ENCODE data around the gene TSHR. TPM values are rescaled to one million over a fixed set of nuclear protein-coding genes. Genes with fewer than 3 reads are reported as not detected.
"Not testable (repeated sequence)": the region's sequence is repeated elsewhere in the genome, so short reads cannot be mapped to it uniquely, and the experiment has no call there.

The TSHR gene
- polyA plus RNA-seq, 1 donor = 0.65 TPM

DNA sequence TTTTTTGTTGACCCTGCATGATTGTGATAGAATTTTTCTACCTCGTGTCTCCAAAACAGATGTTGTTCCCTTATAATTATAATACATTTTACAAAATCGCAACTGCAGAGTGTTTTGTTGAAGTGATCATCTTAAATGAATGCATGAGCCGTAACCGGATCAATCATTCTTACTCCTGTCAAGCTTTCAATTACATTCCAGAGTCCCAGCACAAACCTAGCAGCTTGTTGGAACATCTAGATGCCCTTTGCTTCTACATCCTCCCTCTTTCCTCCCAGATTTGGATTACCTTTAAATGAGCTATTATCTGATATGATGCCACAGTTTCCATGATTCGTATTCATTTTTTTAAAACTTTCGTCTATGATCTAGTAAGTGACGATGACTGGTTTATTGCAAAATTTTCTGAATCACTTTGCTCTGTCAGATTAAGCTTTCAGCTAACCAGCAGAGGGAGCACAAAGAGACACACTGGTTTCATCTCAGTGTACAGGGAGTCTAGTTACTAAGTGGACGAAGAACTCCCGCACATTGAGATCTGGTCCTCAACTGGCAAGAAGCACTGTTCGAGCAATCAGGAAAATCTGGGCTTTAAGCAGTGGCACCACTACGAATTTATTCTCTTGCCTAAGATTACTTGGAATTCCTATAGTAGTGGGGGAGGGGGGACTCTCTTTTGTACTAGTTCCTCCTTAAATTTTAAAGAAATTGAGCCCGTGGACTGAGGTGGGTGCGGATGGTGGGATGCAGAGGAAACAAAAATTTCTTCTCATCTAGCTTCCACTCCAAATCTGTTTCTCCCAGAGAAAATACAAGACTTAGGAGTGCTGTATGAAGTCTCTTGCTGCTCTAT lies 40.9 kb downstream of the TSHR start:
- DNase-seq (ENCODE audit: low read depth) = no peak

DNA sequence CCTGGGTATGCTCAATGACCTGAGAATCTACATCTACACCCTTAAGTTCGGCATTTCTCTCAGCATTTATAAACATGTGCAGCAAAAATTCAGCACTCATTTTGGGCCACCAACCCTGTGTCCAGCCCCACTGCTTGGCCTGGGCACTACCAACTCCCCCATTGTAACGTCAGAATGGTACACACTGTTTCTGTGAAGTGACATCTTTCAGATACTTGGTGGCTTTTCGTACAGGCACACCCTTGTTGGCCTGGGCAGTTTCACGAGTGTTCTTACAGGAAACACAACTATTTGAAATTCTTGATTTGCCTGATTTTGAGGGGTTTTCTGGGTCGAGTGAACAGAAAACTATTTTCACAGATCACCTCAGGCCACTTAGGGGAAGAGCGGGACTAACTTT lies 46.0 kb downstream of the TSHR start:
- no peak for DNase-seq (ENCODE audit: low read depth)

DNA sequence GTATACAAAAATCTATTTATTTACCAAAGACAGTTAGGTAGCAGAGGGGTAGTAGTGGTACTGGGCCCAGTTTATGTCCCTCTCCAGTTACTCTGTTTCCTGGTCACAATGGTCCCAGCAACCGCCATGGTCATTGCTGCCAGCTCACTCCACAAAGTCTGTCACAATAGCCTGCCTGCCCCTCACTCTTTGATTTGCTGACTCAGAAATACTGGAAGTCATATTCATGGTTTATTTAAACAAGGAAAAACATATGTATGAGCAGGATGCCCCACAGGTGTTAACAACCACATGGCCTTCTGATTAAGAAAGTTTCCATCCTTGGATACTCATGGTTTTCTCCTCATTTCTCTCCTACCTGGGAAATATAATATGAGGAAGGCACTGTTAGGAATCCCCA lies 49.2 kb downstream of the TSHR start:
- no peak for DNase-seq (ENCODE audit: low read depth)

DNA sequence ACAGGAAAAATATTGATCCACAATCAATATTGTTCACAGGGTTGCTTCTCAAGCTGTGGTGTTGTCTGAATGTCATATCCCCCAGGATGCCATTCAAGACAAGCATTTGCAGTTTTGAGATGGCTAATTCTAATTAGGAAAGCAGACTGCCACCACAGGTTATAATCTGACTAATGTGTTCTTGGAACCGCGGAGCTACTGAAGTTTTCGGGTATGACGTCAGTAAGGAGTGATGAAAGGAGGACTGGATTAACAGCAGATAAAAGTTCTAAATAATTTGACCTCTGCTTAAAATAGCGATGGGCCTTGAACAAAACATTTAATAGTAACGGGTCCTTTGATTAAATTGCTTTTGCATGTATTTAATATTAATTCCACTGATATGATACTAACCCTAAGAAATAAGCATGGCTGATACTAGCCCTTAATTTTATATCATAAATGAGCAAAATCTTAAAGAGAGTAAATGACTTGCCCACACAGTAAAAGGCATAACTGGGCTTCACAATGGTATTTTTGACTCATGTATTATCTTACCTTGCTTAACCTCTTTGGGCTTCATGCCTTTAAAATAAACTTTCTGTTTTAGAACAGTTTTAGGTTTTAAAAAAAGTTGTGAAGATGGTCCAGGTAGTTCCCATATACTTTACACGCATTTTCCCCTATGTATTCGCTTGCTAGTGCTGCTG lies 50.3 kb downstream of the TSHR start:
- DNase-seq (ENCODE audit: low read depth) = no peak

DNA sequence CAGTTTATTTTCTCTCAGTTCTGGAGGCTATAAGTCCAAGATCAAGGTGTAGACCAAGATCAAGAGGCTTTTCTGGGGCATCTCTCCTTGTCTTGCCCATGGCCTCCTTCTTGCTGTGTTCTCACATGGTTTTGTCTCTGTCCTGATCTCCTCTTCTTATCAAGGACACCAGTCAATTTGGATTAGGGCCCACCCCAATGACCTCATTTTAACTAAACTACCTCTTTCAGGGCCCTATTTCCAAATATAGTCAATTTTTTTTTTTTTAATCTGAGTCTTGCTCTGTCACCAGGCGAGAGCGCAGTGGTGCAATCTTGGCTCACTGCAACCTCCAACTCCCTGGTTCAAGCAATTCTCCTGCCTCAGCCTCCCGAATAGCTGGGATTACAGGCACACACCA lies 50.8 kb downstream of the TSHR start:
- no peak for DNase-seq (ENCODE audit: low read depth)

DNA sequence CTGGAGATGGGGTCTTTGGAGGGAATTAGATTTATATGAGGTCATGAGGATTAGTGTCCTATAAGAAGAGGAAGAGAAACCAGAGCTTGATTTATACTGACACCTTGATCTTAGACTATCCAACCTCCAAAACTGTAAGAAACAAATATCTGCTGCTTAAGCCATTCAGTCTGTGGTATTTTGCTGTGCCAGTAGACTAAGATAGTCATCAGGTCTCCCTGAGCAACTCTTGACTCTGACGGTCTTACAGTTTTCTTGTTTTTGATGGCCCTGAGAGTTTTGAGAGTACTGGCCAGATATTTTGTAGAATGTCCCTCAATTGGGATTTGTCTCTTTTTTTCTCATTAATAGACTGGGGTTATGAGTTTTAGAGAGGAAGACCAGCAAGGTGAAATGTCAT lies 51.7 kb downstream of the TSHR start:
- no peak for DNase-seq (ENCODE audit: low read depth)

DNA sequence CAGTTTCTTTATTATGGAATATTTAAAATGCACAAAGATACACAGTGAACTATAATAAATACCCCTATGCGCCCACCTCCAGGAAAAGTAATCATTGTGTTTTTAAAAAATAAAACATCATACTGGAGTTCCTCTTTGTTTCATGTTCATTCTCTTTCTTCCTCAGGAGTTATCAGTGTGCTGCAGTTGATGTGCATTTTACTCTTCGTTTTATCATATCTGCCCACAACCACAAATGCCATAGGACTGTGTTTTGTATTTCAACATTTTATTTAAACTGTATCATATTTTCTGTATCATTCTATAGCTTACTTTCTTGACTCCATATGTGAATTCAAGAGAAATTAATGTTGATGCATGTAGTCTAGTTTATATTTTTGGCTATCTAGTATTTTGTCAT lies 53.9 kb downstream of the TSHR start:
- DNase-seq (ENCODE audit: low read depth) = no peak

DNA sequence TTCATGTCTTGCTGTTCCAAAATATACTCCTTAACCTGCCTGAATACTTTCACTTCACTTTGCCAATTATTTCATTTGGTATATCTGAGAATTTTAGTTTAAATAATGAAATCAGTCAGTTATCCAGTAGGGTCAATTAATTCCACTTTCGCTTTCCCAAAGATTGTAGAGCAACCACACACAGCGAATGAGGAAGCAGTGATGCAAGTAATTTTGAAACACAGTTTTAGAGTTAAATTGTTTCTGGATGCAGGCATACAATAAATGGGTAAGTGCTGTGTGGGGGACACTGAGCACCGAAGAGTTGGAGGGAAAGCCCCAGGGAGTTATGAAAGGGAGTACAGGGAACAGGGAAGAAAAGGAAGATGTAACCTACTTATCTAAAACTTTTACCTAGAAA lies 62.8 kb downstream of the TSHR start:
- no peak for DNase-seq (ENCODE audit: low read depth)

DNA sequence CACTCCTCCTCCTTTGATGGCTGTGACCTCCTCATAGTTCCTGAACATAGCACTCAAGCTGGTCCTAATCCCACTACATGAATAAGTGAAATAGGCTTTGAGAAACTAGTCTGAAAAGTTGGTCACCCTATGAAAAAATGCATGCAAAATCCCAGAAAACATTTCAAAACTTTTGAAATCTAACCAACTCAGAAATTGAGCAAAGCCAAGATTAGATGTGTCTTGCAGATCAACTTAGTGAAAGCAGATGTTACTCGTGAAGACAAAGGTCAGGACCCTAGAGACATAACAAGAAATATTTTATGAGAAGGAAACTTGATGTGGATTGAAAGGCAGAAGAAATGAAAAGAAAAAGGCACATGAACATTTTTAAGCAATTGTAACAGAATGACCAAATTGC lies 63.3 kb downstream of the TSHR start:
- DNase-seq (ENCODE audit: low read depth) = no peak

DNA sequence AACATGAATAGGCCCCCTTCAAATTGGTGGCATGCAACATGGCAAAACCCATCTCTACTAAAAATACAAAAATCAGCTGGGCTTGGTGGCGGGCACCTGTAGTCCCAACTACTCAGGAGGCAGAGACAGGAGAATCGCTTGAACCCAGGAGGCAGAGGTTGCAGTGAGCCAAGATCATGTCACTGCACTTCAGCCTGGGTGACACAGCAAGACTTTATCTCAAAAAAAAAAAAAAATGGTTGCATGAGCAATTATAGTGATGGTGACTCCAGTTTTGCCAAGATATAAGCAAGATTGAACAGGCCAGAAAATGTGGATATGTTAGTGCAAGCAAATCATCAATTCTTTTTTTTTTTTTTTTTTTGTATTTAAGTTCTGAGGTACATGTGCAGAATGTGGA lies 63.7 kb downstream of the TSHR start:
- DNase-seq (ENCODE audit: low read depth) = not testable (repeated sequence)

DNA sequence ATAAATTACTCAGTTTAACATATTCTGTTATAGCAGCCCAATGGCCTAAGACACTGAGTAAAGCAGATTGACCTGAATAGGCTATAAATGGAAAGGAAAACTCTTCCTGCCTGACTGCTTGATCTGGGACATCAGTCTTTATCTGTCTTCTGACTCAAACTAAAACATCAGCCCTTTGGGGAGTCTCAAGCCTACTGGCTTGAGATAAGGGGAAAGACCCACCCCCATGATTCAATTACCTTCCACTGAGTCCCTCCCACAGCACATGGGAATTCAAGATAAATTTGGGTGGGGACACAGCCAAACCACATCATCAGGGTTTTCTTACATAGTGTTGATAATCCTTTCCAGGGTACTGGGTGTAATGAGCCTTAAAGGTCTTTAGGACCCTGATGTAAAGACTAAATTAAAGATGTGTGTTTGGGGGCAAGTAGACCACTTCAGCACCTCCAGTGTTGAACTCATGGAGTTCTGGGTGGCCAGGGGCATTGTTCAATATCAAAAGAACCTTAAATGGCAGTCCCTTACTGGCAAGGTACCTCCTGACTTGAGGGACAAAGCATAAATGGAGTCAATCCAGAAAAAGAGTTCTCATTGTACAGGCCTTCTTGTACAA lies 67.8 kb downstream of the TSHR start:
- no peak for DNase-seq (ENCODE audit: low read depth)

DNA sequence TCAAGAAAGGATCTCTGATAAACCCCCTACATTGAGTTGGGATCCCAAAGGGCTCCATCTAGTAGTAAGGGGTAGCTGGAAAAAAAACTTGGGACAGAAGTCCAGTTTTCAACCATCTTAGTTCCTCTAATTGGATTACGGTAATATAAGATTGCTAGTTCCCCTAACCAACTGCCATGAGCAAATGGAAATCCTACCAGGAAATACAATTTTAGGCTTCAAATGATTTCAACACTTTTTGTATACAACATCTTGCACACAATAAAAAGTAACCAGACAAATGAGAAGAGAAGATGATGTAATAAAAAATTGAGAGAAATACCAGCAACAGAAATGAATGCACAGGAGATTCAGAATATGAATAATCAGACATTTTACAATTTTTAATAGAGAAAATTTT lies 73.0 kb downstream of the TSHR start:
- DNase-seq (ENCODE audit: low read depth) = no peak

DNA sequence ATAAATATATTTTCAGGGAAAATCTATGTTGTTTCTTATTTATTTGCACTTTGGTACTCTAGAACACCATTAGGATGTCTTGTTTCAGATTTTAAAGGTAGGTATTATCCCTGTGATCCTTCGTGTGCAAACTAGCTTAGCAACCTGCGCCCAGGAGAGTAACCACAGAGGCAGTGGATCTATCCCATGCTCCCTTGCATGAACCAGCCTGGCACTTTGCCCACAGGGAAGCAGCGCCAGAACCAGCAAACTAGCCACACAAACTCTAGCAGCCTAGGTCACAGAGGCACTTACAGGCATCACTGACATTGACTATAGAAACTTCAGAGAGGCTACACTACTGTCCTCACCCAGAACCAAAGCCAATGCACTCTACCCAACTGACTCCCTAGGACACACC lies 76.1 kb downstream of the TSHR start:
- no peak for DNase-seq (ENCODE audit: low read depth)

DNA sequence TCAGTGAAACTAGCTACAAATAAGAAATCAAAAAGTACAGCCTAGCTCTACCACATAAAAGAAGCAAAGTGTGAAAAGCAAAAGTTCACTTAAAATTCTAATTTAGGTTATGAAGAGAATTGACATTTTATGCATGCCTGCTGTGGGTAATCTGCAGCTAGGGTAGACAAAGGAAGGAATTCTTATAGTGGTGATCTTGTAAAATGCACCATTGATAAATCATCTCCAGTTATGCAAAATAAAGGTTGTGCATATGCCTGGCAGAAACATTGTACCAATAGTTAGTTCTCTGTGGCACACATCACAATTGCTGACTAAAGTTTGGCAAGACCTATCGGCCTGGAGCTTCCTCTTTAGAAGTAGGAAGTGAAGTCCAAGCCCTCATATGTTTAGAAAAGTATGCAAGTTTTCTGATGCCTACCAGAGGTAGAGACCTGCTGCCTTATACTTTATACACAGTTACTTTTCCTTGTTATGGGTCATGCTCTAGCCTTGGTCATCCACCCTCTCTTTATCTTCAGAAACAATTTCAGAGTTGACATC lies 78.3 kb downstream of the TSHR start:
- no peak for DNase-seq (ENCODE audit: low read depth)

DNA sequence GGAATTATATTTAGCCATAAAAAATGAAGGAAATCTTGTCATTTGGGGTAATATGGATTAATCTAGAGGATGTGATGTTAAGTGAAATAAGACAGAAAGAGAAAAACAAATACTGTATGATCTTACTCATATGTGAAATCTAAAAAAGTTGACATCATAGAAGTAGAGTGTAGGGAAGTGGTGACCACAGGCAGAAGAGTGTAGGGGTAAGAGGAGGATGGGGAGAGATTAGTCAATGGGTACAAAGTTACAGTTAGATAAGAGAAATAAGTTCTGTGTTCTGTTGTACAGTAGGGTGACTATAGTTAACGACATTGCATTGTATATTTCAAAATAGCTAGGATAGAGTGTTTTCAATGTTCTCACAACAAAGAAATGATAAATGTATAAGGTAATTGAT lies 87.0 kb downstream of the TSHR start:
- DNase-seq (ENCODE audit: low read depth) = no peak

DNA sequence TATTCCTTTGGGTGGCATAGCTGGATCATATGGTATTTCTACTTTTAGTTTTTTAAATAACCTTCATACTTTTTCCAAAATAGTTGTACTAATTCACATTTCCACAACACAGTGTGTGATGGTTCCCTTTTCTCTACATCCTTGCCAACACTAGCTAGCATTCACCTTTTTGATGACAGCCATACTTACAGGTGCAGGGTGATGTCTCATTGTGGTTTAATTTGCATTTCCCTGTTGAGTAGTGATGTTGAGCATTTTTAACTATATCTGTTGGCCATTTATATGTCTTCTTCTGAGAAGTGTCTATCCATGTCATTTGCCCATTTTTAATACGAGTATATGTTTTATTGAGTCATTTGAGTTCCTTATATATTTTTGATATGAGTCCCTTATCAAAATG lies 96.1 kb downstream of the TSHR start:
- no peak for DNase-seq (ENCODE audit: low read depth)

DNA sequence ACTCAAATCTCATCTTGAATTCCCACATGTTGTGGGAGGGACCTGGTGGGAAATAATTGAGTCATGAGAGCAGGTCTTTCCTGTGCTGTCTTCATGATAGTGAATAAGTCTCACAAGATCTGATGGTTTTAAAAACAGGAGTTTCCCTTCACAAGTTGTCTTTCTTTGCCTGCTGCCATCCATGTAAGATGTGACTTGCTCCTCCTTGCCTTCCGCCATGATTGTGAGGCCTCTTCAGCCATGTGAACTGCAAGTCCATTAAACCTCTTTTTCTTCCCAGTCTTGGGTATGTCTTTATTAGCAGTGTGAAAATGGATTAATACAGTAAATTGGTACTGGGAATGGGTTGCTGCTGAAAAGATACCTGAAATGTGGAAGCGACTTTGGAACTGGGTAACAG lies 98.6 kb downstream of the TSHR start:
- DNase-seq (ENCODE audit: low read depth) = not testable (repeated sequence)

DNA sequence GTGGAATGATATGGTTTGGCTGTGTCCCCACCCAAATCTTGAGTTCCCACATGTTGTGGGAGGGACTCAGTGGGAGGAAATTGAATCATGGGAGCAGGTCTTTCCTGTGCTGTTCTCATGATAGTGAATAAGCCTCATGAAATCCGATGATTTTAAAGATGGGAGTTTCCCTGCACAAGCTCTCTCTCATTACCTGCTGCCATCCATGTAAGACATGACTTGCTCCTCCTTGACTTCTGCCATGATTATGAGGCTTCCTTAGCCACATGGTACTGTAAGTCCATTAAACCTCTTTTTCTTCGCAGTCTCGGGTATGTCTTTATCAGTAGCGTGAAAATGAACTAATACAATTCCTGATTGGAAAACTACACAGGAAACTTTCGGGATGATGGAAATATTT lies 100.5 kb downstream of the TSHR start:
- no peak for DNase-seq (ENCODE audit: low read depth)

DNA sequence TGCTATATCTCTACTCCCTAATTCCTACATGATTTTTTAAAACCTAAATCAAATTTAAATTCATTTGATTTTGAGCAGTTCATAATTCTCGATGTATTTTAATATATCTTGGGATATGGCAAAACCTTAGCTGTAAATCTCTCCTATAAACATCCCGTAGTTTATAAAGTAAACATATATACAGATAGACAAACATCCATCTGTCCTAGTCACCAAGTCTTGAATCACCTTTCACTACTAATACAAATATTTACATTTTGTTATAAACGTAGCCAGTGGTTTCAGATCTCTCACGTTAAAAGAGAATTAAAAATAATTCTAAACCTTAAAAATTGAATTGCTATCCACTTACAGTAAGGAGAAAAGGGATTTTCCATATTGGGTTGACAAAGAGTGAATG lies 107.0 kb downstream of the TSHR start:
- no peak for DNase-seq (ENCODE audit: low read depth)

DNA sequence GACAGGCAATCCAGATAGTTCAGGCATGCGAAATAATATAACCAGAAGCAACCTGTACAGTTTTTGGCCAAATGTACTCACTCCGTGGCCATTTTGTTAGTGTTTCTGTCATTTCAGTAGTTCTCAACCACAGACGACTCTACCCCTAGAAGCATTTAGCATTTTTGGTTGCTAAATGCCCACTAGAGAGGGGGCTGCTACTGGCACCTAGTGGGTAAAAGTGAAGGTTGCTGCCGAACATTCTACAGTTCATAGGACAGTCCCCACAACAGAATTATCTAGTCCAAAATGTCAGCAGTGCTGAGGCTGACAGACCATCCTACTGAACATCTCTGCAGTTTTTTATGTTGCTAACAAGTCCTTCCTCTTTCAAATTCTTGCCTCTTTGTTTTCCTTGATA lies 107.4 kb downstream of the TSHR start:
- no peak for DNase-seq (ENCODE audit: low read depth)

DNA sequence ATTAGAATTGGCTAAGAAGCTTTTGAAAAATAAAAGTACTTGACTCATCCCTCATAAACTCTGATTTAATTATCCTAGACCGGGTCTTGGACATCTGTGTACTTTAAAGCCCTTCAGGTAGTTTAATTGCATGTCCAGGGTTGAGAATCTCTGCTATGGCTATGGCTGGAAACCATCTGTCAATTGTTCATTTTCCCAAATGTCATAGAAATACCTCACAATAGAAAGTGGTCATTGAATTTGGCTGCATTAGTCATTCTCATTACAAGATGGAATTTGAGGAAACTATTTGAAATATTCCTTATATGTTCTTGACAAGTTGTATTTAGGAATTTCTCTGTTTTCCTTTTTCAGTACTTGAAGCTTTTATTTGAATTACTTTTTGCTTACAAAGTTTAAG lies 111.3 kb downstream of the TSHR start:
- DNase-seq (ENCODE audit: low read depth) = no peak

DNA sequence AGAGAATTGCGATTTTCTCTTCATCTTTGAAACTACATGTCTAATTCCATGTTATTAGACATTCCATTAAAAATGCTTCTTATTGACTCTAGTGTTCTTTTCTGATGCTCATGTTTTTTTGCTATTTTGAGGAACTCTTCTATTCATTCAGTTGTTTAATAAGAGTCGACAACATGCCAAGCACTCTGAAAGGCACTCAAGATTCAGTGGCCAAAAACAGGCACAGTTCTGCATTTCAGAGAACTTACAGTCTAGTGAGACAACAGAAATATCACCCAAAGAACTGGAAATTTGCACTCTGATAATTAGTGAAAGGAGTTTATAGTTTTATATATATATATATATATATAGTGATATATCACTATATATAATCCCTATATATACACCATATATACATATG lies 111.7 kb downstream of the TSHR start:
- no peak for DNase-seq (ENCODE audit: low read depth)

All from forelimb muscle (tissue), 1 donor.